Activated CD4-positive, alpha-beta T cell treated with anti-CD3 and anti-CD28 coated beads for 36 hours (primary cell): ENCODE measurements around the gene RHO. TPM values are rescaled to one million over a fixed set of nuclear protein-coding genes. Genes with fewer than 3 reads are reported as not detected.

Experiments used
- ATAC-seq: fragments of 200-7000 bp; cut with Tn5 transposase; one replicate; pipeline ENCODE4 v1.10.0; 2021; ENCODE audit warnings: mild to moderate bottlenecking, moderate library complexity
- CTCF ChIA-PET: fragments of 350-600 bp; sonication (Branson Sonifier 250); formaldehyde crosslinking; loops from one replicate; lab custom pipeline; 2021; ENCODE audit warnings: antibody characterized with exemption; lab: Charles Lee
- POLR2A ChIA-PET: fragments of 350-600 bp; sonication (Branson Sonifier 250); formaldehyde crosslinking; loops from one replicate; lab custom pipeline; 2021; ENCODE audit warnings: antibody characterized with exemption, inconsistent platforms; lab: Charles Lee
- DNase-seq: peaks from one replicate; pipeline ENCODE4 v3.0.0-alpha.2; 2020
- H3K27ac Mint-ChIP-seq: one replicate; pipeline ENCODE4 v1.8.0; 2021; ENCODE audit warnings: mixed read lengths
- H3K27me3 Mint-ChIP-seq: one replicate; pipeline ENCODE4 v1.8.0; 2021; ENCODE audit warnings: mixed read lengths
- H3K36me3 Mint-ChIP-seq: one replicate; pipeline ENCODE4 v1.8.0; 2021; ENCODE audit warnings: low read depth, mixed read lengths
- H3K4me1 Mint-ChIP-seq: one replicate; pipeline ENCODE4 v1.8.0; 2021; ENCODE audit warnings: mixed read lengths
- H3K4me3 Mint-ChIP-seq: one replicate; pipeline ENCODE4 v1.8.0; 2021; ENCODE audit warnings: mild to moderate bottlenecking, moderate library complexity, mixed read lengths
- H3K9me3 Mint-ChIP-seq: one replicate; pipeline ENCODE4 v1.8.0; 2021; ENCODE audit warnings: low read depth, mixed read lengths
- intact Hi-C, 2 experiments: fragments of 100-400 bp; cut with DNase I in 1 of 2; cut with micrococcal nuclease in 1 of 2; formaldehyde crosslinking; loops; one replicate each; pipeline versions ENCODE4 v1.14.2 to v1.15.1; 2022 to 2024; cut with DNase I, micrococcal nuclease
- total RNA-seq, 2 experiments: library from RNA; stranded (reverse); gene quantifications; one replicate each; pipeline ENCODE4 v1.2.3, GENCODE V29; 2021

RHO gene
- total RNA-seq, 2 experiments from 2014 or later = not detected

DNA sequence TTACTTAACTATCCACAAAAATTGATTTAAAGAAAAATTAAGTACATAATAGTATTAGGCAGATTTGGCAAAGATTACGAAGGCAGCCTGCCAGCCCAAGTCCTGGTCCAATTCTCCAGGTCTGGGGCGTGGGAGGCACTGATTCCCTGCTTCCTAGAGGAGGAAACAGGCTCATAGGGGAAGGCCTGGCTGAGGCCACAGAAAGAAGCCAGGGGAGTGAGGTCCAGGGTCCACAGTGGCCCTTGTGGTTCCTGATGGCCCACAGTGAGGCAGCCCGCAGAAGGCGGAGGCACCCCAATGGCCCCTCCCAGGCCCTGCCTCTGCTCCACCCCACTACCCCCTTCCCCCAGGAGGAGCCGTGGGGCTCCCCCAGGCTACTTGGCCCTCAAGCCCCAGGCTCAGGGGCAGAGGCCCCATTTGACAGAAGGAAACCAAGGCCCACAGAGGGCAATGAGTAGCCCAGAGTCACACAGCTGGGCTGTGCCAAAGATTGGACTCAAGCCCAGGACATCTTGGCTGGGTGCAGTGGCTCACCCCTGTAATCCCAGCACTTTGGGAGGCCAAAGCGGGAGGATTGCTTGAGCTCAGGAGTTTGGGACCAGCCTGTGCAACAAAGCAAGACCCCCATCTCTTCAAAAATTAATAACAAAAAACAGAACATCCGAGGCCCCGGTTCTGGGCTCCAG, 35.6 kb downstream of the RHO start:
- H3K4me3 Mint-ChIP-seq = no peak overlapping the region
- ChIA-PET CTCF (no interaction called here), POLR2A (no interaction called here)
- H3K36me3 Mint-ChIP-seq = no peaks in the 10 kb centered on the region
- intact Hi-C loops = no loop called here
- H3K4me1 Mint-ChIP-seq = no peaks in the 10 kb centered on the region
- H3K27me3 Mint-ChIP-seq = no peaks in the 10 kb centered on the region
- no peak for ATAC-seq
- DNase-seq = no peak
- H3K9me3 Mint-ChIP-seq = no peaks in the 10 kb centered on the region
- no peak overlapping the region for H3K27ac Mint-ChIP-seq

GRCh38 chr3:129564981-129565644, 36.7 kb downstream of the RHO start:
- H3K36me3 Mint-ChIP-seq = no peaks in the 10 kb centered on the region

GRCh38 chr3:129565902-129566301, 37.5 kb downstream of the RHO start:
- Mint-ChIP-seq H3K4me3 (no peak overlapping the region), H3K4me1 (no peaks in the 10 kb centered on the region), H3K9me3 (no peaks in the 10 kb centered on the region), H3K36me3 (no peaks in the 10 kb centered on the region), H3K27me3 (no peaks in the 10 kb centered on the region), H3K27ac (no peak overlapping the region)
- CTCF ChIA-PET = interaction anchor here (0.6 kb wide), 1 partner anchor 298 kb away, joined by 3 read pairs; no protein-coding TSS in a partner anchor
- no peak for DNase-seq
- intact Hi-C loops = no loop called here
- POLR2A ChIA-PET = no interaction called here
- no peak for ATAC-seq

More at GRCh38 chr3:129564981-129565644, 36.7 kb downstream of the RHO start:
- ChIA-PET CTCF (no interaction called here), POLR2A (no interaction called here)
- ATAC-seq (no peak), DNase-seq (no peak)
- Mint-ChIP-seq H3K4me1 (no peaks in the 10 kb centered on the region), H3K9me3 (no peaks in the 10 kb centered on the region), H3K27ac (no peak overlapping the region), H3K27me3 (no peaks in the 10 kb centered on the region), H3K4me3 (no peak overlapping the region)
- intact Hi-C loops = no loop called here

GRCh38 chr3:129567176-129567705, 38.8 kb downstream of the RHO start:
- ATAC-seq (no peak), DNase-seq (no peak)
- Mint-ChIP-seq H3K27me3 (no peaks in the 10 kb centered on the region), H3K9me3 (no peaks in the 10 kb centered on the region), H3K4me1 (no peaks in the 10 kb centered on the region), H3K36me3 (no peaks in the 10 kb centered on the region), H3K4me3 (no peak overlapping the region), H3K27ac (no peak overlapping the region)
- intact Hi-C loops = no loop called here
- CTCF ChIA-PET = interaction anchor here (1.0 kb wide), 1 partner anchor 10 kb away, joined by 3 read pairs; no protein-coding TSS in a partner anchor
- POLR2A ChIA-PET = interaction anchor here (0.6 kb wide), 1 partner anchor 184 kb away, joined by 3 read pairs; no protein-coding TSS in a partner anchor

DNA sequence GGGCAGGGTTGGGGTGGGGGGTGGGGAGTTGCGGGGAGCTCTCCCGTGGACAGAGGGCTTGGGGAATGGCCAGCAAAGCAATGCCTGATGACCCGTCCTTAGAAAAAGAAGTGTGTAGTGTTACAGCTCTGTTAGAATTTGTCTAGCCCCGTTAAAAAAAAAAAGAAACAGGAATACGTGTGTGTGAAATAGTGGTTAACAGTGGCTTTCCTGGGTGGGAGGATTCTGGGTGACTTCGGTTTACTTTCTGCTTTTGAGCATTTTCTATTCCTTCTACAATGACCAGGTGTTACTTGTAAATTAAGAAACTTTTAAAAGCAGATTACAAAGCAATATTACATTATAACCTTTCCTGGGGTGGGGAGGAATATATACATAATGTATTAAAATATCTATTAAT, 39.5 kb downstream of the RHO start:
- no peak overlapping the region for H3K4me3 Mint-ChIP-seq
- ChIA-PET POLR2A (interaction anchor here (0.6 kb wide), 1 partner anchor 185 kb away, joined by 3 read pairs; no protein-coding TSS in a partner anchor), CTCF (no interaction called here)
- no peaks in the 10 kb centered on the region for H3K36me3 Mint-ChIP-seq
- no peaks in the 10 kb centered on the region for H3K27me3 Mint-ChIP-seq
- no peak for ATAC-seq
- H3K4me1 Mint-ChIP-seq = no peaks in the 10 kb centered on the region
- no peak for DNase-seq
- H3K9me3 Mint-ChIP-seq = no peaks in the 10 kb centered on the region
- intact Hi-C loops = no loop called here
- no peak overlapping the region for H3K27ac Mint-ChIP-seq

DNA sequence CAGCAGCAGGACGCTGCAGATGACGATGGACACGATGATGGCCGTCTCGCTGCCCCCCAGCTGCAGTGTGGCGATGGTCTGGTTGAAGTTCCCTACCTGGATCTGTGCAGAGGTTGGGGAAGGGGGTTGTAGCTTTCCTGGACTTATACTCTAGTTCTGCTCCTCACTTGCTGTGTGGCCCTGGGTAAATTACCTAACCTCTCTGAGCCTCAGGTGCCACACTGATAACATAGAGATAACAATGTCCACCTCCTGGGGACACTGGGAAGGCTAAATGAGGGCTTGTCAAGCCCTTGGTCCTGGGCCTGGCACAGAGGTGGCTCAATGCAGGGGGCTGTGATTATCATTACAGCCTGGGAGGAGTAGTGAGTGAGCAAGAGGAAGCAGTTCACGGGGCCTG, 41.4 kb downstream of the RHO start:
- CTCF ChIA-PET = no interaction called here
- Mint-ChIP-seq H3K4me1 (no peaks in the 10 kb centered on the region), H3K36me3 (no peaks in the 10 kb centered on the region), H3K9me3 (no peaks in the 10 kb centered on the region), H3K27me3 (no peaks in the 10 kb centered on the region), H3K27ac (no peak overlapping the region), H3K4me3 (no peak overlapping the region)
- intact Hi-C loops = no loop called here
- DNase-seq (no peak), ATAC-seq (no peak)
- POLR2A ChIA-PET = no interaction called here

DNA sequence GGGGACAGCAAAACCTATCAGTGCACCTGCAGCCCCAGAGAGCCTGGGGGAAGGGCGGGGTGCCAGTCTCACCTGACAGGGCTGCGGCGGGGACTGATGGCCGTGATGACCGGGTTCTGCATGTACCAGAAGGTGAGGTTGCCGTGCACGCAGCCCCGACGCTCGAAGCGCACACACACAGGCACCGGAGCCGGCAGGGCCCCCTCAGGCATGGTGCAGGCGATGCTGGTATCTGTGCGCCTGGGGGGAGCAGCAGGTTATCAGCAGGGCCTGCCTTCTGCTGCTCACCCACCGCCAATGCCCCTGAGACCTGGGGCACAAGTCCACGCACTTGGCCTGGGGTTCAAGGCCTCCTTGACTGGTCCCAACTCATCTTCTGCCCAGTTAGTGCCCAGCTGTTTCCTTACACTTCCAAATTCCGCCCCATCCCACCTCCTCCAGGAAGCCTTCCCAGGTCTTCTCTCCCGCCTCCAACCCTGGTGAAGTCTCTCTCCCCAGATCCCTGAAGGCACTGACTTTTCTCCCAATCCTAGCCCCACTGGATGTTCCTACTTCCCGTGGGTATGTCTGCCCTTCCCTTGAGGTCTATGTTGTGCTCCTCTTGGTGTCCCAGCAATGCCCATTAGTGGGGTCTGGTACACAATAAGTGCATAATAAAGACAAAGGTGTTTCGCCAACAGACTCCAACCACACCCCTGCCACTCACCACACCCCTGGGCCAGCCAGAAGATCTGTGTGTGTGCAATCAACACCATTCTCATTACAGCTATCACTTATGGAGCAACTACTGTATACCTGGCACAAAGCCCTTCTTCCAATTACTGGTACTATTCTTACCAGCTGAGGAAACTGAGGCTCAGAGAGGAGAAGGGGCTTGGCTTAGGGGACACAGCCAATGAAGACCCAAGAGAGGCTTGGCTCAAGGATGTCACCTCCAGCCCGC, 43.4 kb downstream of the RHO start:
- DNase-seq (no peak), ATAC-seq (no peak)
- no peak overlapping the region for H3K27ac Mint-ChIP-seq
- CTCF ChIA-PET = interaction anchor here (0.6 kb wide), 1 partner anchor 1937 kb away, joined by 3 read pairs; no protein-coding TSS in a partner anchor
- intact Hi-C loops = no loop called here
- no peaks in the 10 kb centered on the region for H3K9me3 Mint-ChIP-seq
- no peak overlapping the region for H3K4me3 Mint-ChIP-seq
- POLR2A ChIA-PET = no interaction called here
- no peaks in the 10 kb centered on the region for H3K27me3 Mint-ChIP-seq
- H3K4me1 Mint-ChIP-seq = peaks cover 18% of the 10 kb centered on the region
- no peaks in the 10 kb centered on the region for H3K36me3 Mint-ChIP-seq

DNA sequence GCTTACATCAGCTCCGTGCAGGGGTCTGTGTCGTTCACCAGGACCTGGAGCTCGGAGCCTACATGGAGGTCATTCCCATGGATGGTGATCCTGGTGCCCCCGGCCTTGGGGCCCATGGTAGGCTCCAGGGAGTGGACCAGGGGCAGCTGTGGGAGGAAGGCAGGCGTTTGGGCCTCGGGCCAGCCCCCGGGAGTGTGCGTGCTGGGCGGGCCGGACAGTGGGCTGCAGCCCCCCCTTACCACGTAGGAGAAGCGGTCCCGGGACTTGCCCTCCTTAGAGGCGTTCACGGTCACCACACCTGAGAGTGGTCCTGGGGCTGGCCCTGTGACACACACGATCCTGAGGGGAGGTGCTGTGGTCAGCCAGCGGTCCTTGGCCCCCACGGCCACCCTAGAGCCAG, 44.2 kb downstream of the RHO start:
- ChIA-PET POLR2A (no interaction called here), CTCF (no interaction called here)
- Mint-ChIP-seq H3K36me3 (no peaks in the 10 kb centered on the region), H3K4me1 (peaks cover 20% of the 10 kb centered on the region), H3K27ac (no peak overlapping the region), H3K27me3 (no peaks in the 10 kb centered on the region), H3K4me3 (no peak overlapping the region), H3K9me3 (no peaks in the 10 kb centered on the region)
- ATAC-seq (no peak), DNase-seq (no peak)
- intact Hi-C loops = no loop called here

GRCh38 chr3:129573493-129573892, 45.1 kb downstream of the RHO start:
- Mint-ChIP-seq H3K4me3 (no peak overlapping the region), H3K36me3 (no peaks in the 10 kb centered on the region), H3K4me1 (peaks cover 25% of the 10 kb centered on the region), H3K9me3 (no peaks in the 10 kb centered on the region), H3K27me3 (no peaks in the 10 kb centered on the region), H3K27ac (no peak overlapping the region)
- CTCF ChIA-PET = no interaction called here
- DNase-seq (no peak), ATAC-seq (no peak)
- intact Hi-C loops = no loop called here
- POLR2A ChIA-PET = no interaction called here

DNA sequence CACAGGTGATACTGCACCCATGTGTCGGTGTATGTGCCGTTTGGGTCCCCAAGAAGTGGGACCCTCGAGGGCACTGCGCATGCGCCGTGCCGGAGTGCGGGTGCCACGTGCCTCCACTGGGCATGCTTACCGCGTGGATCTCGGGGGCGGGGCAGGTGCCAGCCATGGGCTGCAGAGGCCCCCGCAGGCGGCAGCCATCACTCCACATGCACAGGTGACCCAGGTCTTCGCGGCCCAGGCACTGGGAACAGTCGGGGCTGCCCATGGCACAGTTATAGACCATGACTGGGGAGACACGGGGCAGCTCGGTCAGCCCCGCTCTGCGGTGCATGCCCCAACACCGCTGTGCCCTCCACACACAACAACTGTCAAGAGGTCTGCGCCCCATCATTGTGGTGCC, 45.8 kb downstream of the RHO start:
- no peak for ATAC-seq
- Mint-ChIP-seq H3K27ac (no peak overlapping the region), H3K4me3 (no peak overlapping the region), H3K4me1 (peaks cover 25% of the 10 kb centered on the region), H3K36me3 (no peaks in the 10 kb centered on the region), H3K9me3 (no peaks in the 10 kb centered on the region), H3K27me3 (no peaks in the 10 kb centered on the region)
- POLR2A ChIA-PET = no interaction called here
- CTCF ChIA-PET = no interaction called here
- intact Hi-C loops = no loop called here
- no peak for DNase-seq
